ENCODE results near the gene ZNF117.
"Not testable (repeated sequence)": the region's sequence is repeated elsewhere in the genome, so short reads cannot be mapped to it uniquely, and the experiment has no call there.

- TF ChIP-seq, protein P1, sequence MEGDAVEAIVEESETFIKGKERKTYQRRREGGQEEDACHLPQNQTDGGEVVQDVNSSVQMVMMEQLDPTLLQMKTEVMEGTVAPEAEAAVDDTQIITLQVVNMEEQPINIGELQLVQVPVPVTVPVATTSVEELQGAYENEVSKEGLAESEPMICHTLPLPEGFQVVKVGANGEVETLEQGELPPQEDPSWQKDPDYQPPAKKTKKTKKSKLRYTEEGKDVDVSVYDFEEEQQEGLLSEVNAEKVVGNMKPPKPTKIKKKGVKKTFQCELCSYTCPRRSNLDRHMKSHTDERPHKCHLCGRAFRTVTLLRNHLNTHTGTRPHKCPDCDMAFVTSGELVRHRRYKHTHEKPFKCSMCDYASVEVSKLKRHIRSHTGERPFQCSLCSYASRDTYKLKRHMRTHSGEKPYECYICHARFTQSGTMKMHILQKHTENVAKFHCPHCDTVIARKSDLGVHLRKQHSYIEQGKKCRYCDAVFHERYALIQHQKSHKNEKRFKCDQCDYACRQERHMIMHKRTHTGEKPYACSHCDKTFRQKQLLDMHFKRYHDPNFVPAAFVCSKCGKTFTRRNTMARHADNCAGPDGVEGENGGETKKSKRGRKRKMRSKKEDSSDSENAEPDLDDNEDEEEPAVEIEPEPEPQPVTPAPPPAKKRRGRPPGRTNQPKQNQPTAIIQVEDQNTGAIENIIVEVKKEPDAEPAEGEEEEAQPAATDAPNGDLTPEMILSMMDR (IDR thresholded peaks at IDR 0.05; ENCODE audit: low read depth, low read length), result not testable (repeated sequence)
- TF ChIP-seq POLR2A (IDR thresholded peaks at IDR 0.05; ENCODE audit: extremely low read depth, insufficient read length); MYC (IDR thresholded peaks at IDR 0.05; ENCODE audit: low read depth, low read length): not testable (repeated sequence)
- TF ChIP-seq, protein P2, sequence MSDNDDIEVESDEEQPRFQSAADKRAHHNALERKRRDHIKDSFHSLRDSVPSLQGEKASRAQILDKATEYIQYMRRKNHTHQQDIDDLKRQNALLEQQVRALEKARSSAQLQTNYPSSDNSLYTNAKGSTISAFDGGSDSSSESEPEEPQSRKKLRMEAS (IDR thresholded peaks at IDR 0.05; ENCODE audit: low read depth, low read length), result not testable (repeated sequence)
Observed at GRCh38 chr7:64940021-64940420, 50.8 kb downstream of the ZNF117 start.
